Measurements from ENCODE around the gene CDR2. TPM values are rescaled to one million over a fixed set of nuclear protein-coding genes. Genes with fewer than 3 reads are reported as not detected.

The CDR2 gene
- polyA plus RNA-seq, 3 donors = 2.5 to 5.9 (median 4.8) TPM

- H3K9ac ChIP-seq (ENCODE audit: insufficient read depth, low read length, poor library complexity, severe bottlenecking) = no peak overlapping the region
- no peak overlapping the region for H3K27ac Mint-ChIP-seq
- H4K20me1 ChIP-seq (ENCODE audit: insufficient read depth, low read length) = no peaks in the 10 kb centered on the region
- no peaks in the 10 kb centered on the region for H3K9me3 Mint-ChIP-seq
- H3K79me2 ChIP-seq (ENCODE audit: insufficient read depth, low read length) = no peaks in the 10 kb centered on the region
- H3K27ac ChIP-seq (ENCODE audit: low read depth in 1 of 2, low read length in 2 of 2) = no peak overlapping the region
- H3K4me1 ChIP-seq (ENCODE audit: control insufficient read depth in 1 of 2, insufficient read depth in 2 of 2, low read length in 2 of 2) = peaks cover 7 to 9% of the 10 kb centered on the region in 2 donors
- no CpG with 5 or more reads among the region's 1 CpG for WGBS (ENCODE audit: insufficient coverage)
- DNase-seq = no peak
- no peaks in the 10 kb centered on the region for H3K36me3 ChIP-seq (replicated peaks in 1 of 2; ENCODE audit: control insufficient read depth in 1 of 2, insufficient read depth in 2 of 2, low read length in 2 of 2)
- H3K9me3 ChIP-seq (replicated peaks in 1 of 2; ENCODE audit: control insufficient read depth in 1 of 2, insufficient read depth in 1 of 2, low read length in 2 of 2) = no peaks in the 10 kb centered on the region
- no peak overlapping the region for H3K4me2 ChIP-seq (replicated peaks; ENCODE audit: extremely low read depth, low read length, poor library complexity, severe bottlenecking)
- H3K27me3 ChIP-seq (ENCODE audit: control insufficient read depth in 2 of 2, insufficient read depth in 2 of 2, low read length in 2 of 2) = no peaks in the 10 kb centered on the region
- peaks cover 0 to 3% of the 10 kb centered on the region in 2 donors for H3K36me3 Mint-ChIP-seq
- peaks cover 9% of the 10 kb centered on the region for H3K4me1 Mint-ChIP-seq
- no peak overlapping the region for H2AFZ ChIP-seq (ENCODE audit: insufficient read depth, low read depth, low read length, poor library complexity, severe bottlenecking)
- peaks cover 0 to 6% (median 0%) of the 10 kb centered on the region in 3 donors for H3K27me3 Mint-ChIP-seq (ENCODE audit: low read depth in 3 of 3)
- no peak overlapping the region for H3K4me3 Mint-ChIP-seq
- H3K4me3 ChIP-seq (replicated peaks in 1 of 3; ENCODE audit: low read depth in 2 of 3, low read length in 3 of 3) = no peak overlapping the region
- TF ChIP-seq CTCF (IDR thresholded peaks at IDR 0.05) = no peak
- intact Hi-C loops (cut with micrococcal nuclease) = no loop called here
Measured at GRCh38 chr16:22380529-22380928, 6.1 kb upstream of the CDR2 start.

GRCh38 chr16:22379656-22380055 lies 5.2 kb upstream of the CDR2 start:
- no peak overlapping the region for H3K4me2 ChIP-seq (replicated peaks; ENCODE audit: extremely low read depth, low read length, poor library complexity, severe bottlenecking)
- H3K27ac ChIP-seq (ENCODE audit: low read depth in 1 of 2, low read length in 2 of 2) = no peak overlapping the region
- H2AFZ ChIP-seq (ENCODE audit: insufficient read depth, low read depth, low read length, poor library complexity, severe bottlenecking) = no peak overlapping the region
- no peak overlapping the region for H3K9ac ChIP-seq (ENCODE audit: insufficient read depth, low read length, poor library complexity, severe bottlenecking)
- peaks cover 16% of the 10 kb centered on the region for H3K4me1 Mint-ChIP-seq
- no peaks in the 10 kb centered on the region for H3K79me2 ChIP-seq (ENCODE audit: insufficient read depth, low read length)
- no peaks in the 10 kb centered on the region for H3K36me3 ChIP-seq (replicated peaks in 1 of 2; ENCODE audit: control insufficient read depth in 1 of 2, insufficient read depth in 2 of 2, low read length in 2 of 2)
- H3K27me3 Mint-ChIP-seq (ENCODE audit: low read depth in 3 of 3) = peaks cover 0 to 7% (median 3%) of the 10 kb centered on the region in 3 donors
- H3K4me3 ChIP-seq (replicated peaks in 1 of 3; ENCODE audit: low read depth in 2 of 3, low read length in 3 of 3) = no peak overlapping the region
- TF ChIP-seq CTCF (IDR thresholded peaks at IDR 0.05) = no peak
- no peaks in the 10 kb centered on the region for H3K9me3 ChIP-seq (replicated peaks in 1 of 2; ENCODE audit: control insufficient read depth in 1 of 2, insufficient read depth in 1 of 2, low read length in 2 of 2)
- whole genome bisulfite sequencing (ENCODE audit: insufficient coverage) = 86% methylated on average over 3 of the region's 7 CpGs
- no peaks in the 10 kb centered on the region for H4K20me1 ChIP-seq (ENCODE audit: insufficient read depth, low read length)
- no peak overlapping the region for H3K4me3 Mint-ChIP-seq
- H3K27ac Mint-ChIP-seq = no peak overlapping the region
- no peaks in the 10 kb centered on the region for H3K27me3 ChIP-seq (ENCODE audit: control insufficient read depth in 2 of 2, insufficient read depth in 2 of 2, low read length in 2 of 2)
- peaks cover 14 to 18% of the 10 kb centered on the region in 2 donors for H3K4me1 ChIP-seq (ENCODE audit: control insufficient read depth in 1 of 2, insufficient read depth in 2 of 2, low read length in 2 of 2)
- intact Hi-C loops (cut with micrococcal nuclease) = loop anchor here (10.0 kb wide), 2 partner anchors 55 to 185 kb away; no protein-coding TSS in a partner anchor
- DNase-seq = no peak
- peaks cover 0 to 3% of the 10 kb centered on the region in 2 donors for H3K36me3 Mint-ChIP-seq
- H3K9me3 Mint-ChIP-seq = no peaks in the 10 kb centered on the region
